Vagina (tissue), 2 donors: ENCODE results near the gene TMEM63B. TPM values are rescaled to one million over a fixed set of nuclear protein-coding genes. Genes with fewer than 3 reads are reported as not detected.

Experiments used
- DNase-seq, 2 donors: peaks; one replicate each; pipeline ENCODE4 v3.0.0-alpha.2; 2017; ENCODE audit errors: extremely low spot score in 2 of 2
- H3K27ac ChIP-seq: fragments of 200-600 bp; sonication (generic); one replicate; pipeline ENCODE4 v1.5.1; 2019
- H3K27me3 ChIP-seq: fragments of 200-600 bp; sonication (generic); one replicate; pipeline ENCODE4 v1.5.1; 2019
- H3K36me3 ChIP-seq, 2 donors: fragments of 200-600 bp; sonication (generic); one replicate each; pipeline ENCODE4 v1.5.1; 2017 to 2019
- H3K4me1 ChIP-seq: fragments of 200-600 bp; sonication (generic); one replicate; pipeline ENCODE4 v1.5.1; 2019
- H3K4me3 ChIP-seq, 2 donors: fragments of 200-600 bp; sonication (generic); 1 replicate in 1 of 2; 2 replicates in 1 of 2; pipeline ENCODE4 v1.5.1; 2016 to 2019
- H3K9me3 ChIP-seq: fragments of 200-600 bp; sonication (generic); one replicate; pipeline ENCODE4 v1.5.1; 2019
- POLR2A ChIP-seq, 2 donors: fragments of 450-650 bp; IDR thresholded peaks; one replicate each; pipeline ENCODE4 v1.6.1; 2017; ENCODE audit warnings: antibody characterized with exemption in 2 of 2, mild to moderate bottlenecking in 2 of 2, moderate library complexity in 2 of 2
- POLR2AphosphoS5 ChIP-seq, 2 donors: sonication (generic); formaldehyde crosslinking; IDR thresholded peaks; one replicate each; pipeline ENCODE4 v1.9.0; 2017; ENCODE audit warnings: antibody characterized with exemption in 2 of 2, mild to moderate bottlenecking in 2 of 2, low read depth in 1 of 2; ENCODE audit not compliant: insufficient read depth in 1 of 2
- intact Hi-C: fragments of 100-400 bp; cut with DNase I; formaldehyde crosslinking; loops from one replicate; pipeline ENCODE4 v1.15.1; 2023
- total RNA-seq: library from RNA; depleted of rRNA; stranded (reverse); fragments of >200 nt; gene quantifications from one replicate; pipeline ENCODE4 v1.2.3, GENCODE V29; 2016
- TF ChIP-seq, protein P1 (sequence below), 3 experiments: fragments of 450-650 bp in 2 of 3; fragments of 200-600 bp in 1 of 3; sonication (generic) in 1 of 3; IDR thresholded peaks; one replicate each; pipeline ENCODE4 v1.5.1; 2017 to 2019; ENCODE audit warnings: antibody characterized with exemption in 3 of 3, mild to moderate bottlenecking in 2 of 3, moderate library complexity in 2 of 3

Gene TMEM63B
- total RNA-seq, 1 donor from 2014 or later = 32.4 TPM

DNA sequence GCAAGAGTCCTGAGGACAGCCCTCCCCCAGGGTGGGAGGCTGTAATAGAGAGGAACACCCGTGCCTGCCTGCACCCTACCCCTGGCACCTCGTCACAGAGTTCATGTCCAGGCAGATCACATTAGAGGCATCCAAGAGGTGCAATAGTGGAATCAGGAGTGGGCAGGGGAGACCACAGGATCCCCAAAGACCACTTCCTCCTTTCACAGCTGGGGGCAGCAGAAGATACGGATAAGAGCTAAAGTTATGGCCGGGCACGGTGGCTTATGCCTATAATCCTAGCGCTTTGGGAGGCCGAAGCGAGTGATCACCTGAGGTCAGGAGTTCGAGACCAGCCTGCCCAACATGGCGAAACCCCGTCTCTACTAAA is 29.8 kb downstream of the TMEM63B start:
- H3K27me3 ChIP-seq = no peaks in the 10 kb centered on the region
- intact Hi-C loops = no loop called here
- no peak overlapping the region for H3K27ac ChIP-seq
- H3K9me3 ChIP-seq = no peaks in the 10 kb centered on the region
- H3K36me3 ChIP-seq = no peaks in the 10 kb centered on the region
- no peak for TF ChIP-seq POLR2AphosphoS5 (IDR thresholded peaks at IDR 0.05; ENCODE audit: insufficient read depth in 1 of 2, low read depth in 1 of 2)
- TF ChIP-seq, protein P1, sequence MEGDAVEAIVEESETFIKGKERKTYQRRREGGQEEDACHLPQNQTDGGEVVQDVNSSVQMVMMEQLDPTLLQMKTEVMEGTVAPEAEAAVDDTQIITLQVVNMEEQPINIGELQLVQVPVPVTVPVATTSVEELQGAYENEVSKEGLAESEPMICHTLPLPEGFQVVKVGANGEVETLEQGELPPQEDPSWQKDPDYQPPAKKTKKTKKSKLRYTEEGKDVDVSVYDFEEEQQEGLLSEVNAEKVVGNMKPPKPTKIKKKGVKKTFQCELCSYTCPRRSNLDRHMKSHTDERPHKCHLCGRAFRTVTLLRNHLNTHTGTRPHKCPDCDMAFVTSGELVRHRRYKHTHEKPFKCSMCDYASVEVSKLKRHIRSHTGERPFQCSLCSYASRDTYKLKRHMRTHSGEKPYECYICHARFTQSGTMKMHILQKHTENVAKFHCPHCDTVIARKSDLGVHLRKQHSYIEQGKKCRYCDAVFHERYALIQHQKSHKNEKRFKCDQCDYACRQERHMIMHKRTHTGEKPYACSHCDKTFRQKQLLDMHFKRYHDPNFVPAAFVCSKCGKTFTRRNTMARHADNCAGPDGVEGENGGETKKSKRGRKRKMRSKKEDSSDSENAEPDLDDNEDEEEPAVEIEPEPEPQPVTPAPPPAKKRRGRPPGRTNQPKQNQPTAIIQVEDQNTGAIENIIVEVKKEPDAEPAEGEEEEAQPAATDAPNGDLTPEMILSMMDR (IDR thresholded peaks at IDR 0.05) = no peak
- TF ChIP-seq POLR2A (IDR thresholded peaks at IDR 0.05) = no peak
- DNase-seq = no peak
- no peaks in the 10 kb centered on the region for H3K4me1 ChIP-seq
- H3K4me3 ChIP-seq = no peak overlapping the region

DNA sequence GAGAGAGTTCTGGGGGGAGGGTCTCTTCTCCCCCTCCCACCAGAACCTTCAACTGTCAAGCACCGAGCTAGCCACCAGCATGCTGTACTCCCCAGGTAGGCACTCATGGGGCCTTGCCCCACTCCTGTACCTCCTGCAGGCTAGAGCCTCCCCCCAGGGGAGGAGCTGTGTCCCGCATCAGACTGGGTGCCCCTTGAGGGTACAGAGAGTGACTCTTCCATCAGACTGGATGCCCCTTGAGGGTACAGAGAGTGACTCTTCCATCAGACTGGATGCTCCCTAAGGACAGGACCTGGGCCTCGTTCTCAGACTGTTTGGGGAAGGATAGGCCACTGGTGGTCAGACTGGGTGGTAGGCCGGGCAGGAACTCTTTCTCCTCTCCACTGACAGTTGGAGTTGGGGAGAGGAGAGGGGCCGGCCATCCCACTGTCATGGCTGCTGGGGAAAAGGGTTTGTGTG is 31.4 kb downstream of the TMEM63B start, which contains the start of gene CAPN11:
Gene CAPN11 (plus strand): TSS at position 51 of the 459 bp plus-strand sequence. CDS start 29 bp downstream, at position 80.
- DNase-seq = no peak
- no peaks in the 10 kb centered on the region for H3K36me3 ChIP-seq
- H3K9me3 ChIP-seq = no peaks in the 10 kb centered on the region
- H3K4me1 ChIP-seq = no peaks in the 10 kb centered on the region
- intact Hi-C loops = no loop called here
- TF ChIP-seq POLR2AphosphoS5 (IDR thresholded peaks at IDR 0.05; ENCODE audit: insufficient read depth in 1 of 2, low read depth in 1 of 2) (no peak), POLR2A (IDR thresholded peaks at IDR 0.05) (no peak)
- TF ChIP-seq, protein P1 (IDR thresholded peaks at IDR 0.05) = no peak
- H3K27ac ChIP-seq = no peak within 1 kb of the TSS
- H3K27me3 ChIP-seq = no peaks in the 10 kb centered on the region
- no peak within 1 kb of the TSS for H3K4me3 ChIP-seq

DNA sequence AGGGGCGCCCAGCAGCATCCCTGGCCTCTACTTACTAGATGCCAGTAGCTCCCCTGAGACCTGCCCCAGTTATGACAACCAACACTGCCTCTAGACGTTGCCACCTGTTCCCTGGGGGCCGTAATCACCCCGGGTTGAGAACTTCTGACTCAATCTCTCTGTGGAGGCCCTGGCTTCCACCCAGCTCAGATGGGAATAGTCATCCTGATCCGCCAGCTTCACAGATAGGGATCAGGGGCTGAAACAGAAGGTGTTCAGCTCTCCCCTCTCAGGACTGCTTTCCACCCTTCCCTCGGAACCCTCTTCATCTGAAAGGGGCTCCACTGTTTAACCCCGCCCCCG is 34.6 kb downstream of the TMEM63B start:
- H3K4me3 ChIP-seq = no peak overlapping the region
- no peak for DNase-seq
- no peak for TF ChIP-seq POLR2A (IDR thresholded peaks at IDR 0.05)
- TF ChIP-seq, protein P1 (IDR thresholded peaks at IDR 0.05) = no peak
- no peak for TF ChIP-seq POLR2AphosphoS5 (IDR thresholded peaks at IDR 0.05; ENCODE audit: insufficient read depth in 1 of 2, low read depth in 1 of 2)
- H3K27ac ChIP-seq = no peak overlapping the region
- intact Hi-C loops = no loop called here
- no peaks in the 10 kb centered on the region for H3K9me3 ChIP-seq
- H3K27me3 ChIP-seq = no peaks in the 10 kb centered on the region
- H3K4me1 ChIP-seq = no peaks in the 10 kb centered on the region
- no peaks in the 10 kb centered on the region for H3K36me3 ChIP-seq

DNA sequence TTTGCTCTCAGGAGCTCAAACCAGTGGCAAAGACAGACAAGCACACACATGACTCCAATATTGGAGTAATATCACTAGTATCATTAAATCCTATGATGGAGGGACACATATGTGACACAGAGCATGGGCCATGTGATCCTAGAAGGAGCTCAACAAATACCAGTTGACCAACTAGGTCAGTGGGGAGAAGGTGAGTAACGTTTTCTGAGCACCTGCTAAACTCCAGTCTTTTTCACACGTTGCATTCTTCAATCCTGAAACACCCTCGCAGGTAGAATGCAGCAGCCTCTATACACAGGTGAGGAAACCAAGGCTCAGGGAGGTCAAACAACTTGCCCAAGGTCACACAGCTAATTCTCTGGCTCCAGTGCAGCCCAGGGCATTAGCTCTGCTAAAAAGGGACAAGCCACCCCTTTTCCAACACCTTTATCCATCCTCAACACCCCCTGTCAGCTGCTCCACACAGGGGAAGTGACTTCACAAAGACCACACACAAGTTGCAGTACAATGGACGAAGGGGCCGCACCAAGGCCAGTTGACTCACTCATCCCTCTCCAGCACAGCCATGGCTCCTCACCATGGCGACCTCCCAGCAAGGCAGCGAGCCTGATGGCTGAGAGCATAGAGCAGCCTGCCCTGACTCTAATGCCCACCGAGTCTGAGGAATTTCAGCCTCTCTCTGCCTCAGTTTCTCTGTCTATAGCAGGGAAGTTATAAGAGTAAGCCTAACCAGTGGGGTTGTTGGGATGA is 35.7 kb downstream of the TMEM63B start:
- no peak for TF ChIP-seq POLR2AphosphoS5 (IDR thresholded peaks at IDR 0.05; ENCODE audit: insufficient read depth in 1 of 2, low read depth in 1 of 2)
- TF ChIP-seq, protein P1 (IDR thresholded peaks at IDR 0.05) = no peak
- TF ChIP-seq POLR2A (IDR thresholded peaks at IDR 0.05) = no peak
- Histone ChIP-seq H3K4me3 (no peak overlapping the region), H3K27ac (no peak overlapping the region), H3K4me1 (no peaks in the 10 kb centered on the region), H3K27me3 (no peaks in the 10 kb centered on the region), H3K9me3 (no peaks in the 10 kb centered on the region), H3K36me3 (no peaks in the 10 kb centered on the region)
- intact Hi-C loops = no loop called here
- no peak for DNase-seq

DNA sequence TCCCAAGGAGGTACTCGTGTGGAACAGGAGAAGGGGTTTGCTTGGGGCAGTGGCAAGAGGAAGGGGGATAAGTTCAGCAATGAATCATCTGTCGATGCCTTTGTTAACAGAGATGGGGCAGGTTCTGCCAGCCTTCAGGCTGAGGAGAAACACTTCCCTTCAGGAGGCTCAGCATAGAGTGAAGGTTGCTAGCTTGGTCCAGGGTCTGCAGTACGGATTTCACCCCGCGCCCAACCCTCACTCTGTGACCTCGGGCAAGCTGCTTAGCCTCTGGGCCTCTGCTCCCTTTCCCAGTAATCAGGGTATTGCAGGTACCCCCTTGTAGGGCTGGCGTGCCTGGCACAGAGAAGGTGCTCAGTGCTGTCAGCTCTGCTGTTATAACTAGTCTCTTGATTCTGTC is 38.8 kb downstream of the TMEM63B start:
- no peaks in the 10 kb centered on the region for H3K9me3 ChIP-seq
- TF ChIP-seq POLR2A (IDR thresholded peaks at IDR 0.05) = no peak
- no peak for TF ChIP-seq POLR2AphosphoS5 (IDR thresholded peaks at IDR 0.05; ENCODE audit: insufficient read depth in 1 of 2, low read depth in 1 of 2)
- TF ChIP-seq, protein P1 (IDR thresholded peaks at IDR 0.05) = no peak
- intact Hi-C loops = no loop called here

More for the DNA sequence above, 38.8 kb downstream of the TMEM63B start:
- no peak for DNase-seq
- H3K27ac ChIP-seq = no peak overlapping the region
- no peaks in the 10 kb centered on the region for H3K4me1 ChIP-seq
- H3K27me3 ChIP-seq = no peaks in the 10 kb centered on the region
- H3K36me3 ChIP-seq = no peaks in the 10 kb centered on the region
- H3K4me3 ChIP-seq = no peak overlapping the region
